Measurements from ENCODE around the gene GBE1.

GRCh38 chr3:81749265-81749664 lies 12.2 kb downstream of the GBE1 start:
- TF ChIP-seq CTCF (conservative IDR thresholded peaks at IDR 0.05 in 1 of 2, IDR thresholded peaks at IDR 0.05 in 1 of 2; ENCODE audit: low read depth in 1 of 2, low read length in 2 of 2) (no peak), EZH2 (IDR thresholded peaks at IDR 0.05; ENCODE audit: low read length, missing control alignments) (no peak)
